A172 (cell line): ENCODE measurements around the gene LGALS9C. TPM values are rescaled to one million over a fixed set of nuclear protein-coding genes. Genes with fewer than 3 reads are reported as not detected.
"Not testable (repeated sequence)": the region's sequence is repeated elsewhere in the genome, so short reads cannot be mapped to it uniquely, and the experiment has no call there.

Experiments
- DNase-seq: peaks from one replicate; pipeline ENCODE4 v3.0.0-alpha.2; 2015; ENCODE audit warnings: low spot score
- total RNA-seq: library from RNA; depleted of rRNA; stranded (reverse); fragments of >200 nt; shearing (Covaris generic); gene quantifications from 2 replicates; pipeline ENCODE4 v1.2.3, GENCODE V29; 2014

LGALS9C gene
- total RNA-seq, 1 experiment from 2014 or later, result not detected

DNA sequence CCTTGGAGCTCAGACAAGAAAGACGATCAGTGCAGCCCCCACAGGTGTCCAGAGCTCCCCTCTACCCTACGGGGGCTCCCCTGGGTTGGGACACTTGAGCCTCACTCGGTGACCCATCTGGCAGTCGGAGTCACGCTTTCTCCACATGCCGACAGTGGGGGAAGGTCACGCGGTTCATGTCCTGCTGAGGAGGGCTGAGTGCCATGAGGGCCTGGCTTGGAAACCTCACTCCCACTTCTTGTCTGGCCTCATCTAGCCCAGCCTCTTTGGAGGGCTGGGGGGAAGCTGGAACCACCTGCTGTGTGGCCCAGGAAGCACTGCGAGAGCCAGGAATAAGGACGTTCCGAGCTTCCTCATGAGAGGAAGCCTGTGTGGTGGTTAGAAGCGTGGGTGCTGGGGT is 1.8 kb downstream of the LGALS9C start:
- not testable (repeated sequence) for DNase-seq

DNA sequence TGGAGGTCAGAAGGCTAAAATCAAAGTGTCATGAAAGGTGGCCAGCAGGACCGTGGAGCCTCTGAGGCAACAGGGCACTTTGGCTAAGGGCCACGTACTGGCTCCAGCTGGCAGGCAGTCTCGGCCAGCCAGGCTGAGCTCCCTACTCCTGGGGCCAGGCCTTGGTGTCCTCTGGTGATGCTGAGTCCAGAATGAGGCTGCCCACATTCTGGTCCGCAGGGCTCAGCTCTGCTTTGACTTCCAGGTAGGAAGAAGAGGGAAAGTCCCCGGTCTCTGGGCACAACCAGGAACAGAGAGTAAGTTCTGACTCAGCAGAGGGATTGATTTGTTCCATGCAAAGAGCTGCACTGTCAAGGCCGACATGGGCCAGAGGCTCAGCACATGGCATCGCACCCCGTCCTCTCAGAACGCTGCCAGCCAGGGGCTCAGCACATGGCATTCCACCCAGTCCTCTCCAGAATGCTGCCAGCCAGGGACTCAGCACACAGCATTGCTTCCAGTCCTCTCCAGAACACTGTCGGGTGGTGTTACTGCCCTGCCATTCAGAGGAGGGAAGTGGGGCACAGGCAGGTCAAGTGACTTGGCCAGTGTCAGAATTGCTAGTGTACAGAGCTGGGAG is 2.5 kb downstream of the LGALS9C start:
- not testable (repeated sequence) for DNase-seq

DNA sequence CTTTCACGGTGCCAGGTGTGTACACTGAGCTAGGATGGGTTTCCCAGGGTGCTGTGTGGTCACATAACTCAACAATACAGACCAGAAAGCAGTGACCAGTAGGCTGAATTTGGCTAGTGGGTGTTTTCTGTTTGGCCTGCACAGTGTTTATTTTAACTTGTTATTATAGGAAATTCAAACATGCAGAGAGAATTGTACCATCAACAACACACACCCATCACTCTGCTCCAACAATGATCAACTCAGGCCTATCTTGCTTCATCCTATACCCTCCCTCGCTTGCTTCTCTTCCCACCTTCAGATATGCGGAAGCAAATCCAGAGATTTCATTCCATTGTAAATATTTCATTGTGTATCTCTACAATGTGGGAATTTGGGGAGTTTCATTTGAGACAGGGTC is 5.2 kb downstream of the LGALS9C start:
- DNase-seq, result not testable (repeated sequence)

DNA sequence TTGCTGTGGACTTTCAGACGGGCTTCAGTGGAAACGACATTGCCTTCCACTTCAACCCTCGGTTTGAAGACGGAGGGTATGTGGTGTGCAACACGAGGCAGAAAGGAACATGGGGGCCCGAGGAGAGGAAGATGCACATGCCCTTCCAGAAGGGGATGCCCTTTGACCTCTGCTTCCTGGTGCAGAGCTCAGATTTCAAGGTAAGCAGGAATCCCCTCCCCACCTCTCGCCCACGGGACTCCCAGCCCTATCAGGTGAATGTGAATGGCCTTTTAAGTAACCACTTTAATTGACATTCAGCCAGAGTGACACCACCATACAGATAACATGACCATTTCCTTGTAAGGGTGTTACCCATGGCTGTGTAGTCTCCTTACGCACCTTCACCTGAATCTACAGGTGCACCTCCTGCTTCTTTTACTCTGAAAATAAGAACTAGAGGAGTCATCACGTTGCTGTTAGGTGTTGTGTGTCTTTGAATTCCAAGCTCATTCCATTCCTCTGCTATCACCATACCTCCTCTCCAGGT is 9.4 kb downstream of the LGALS9C start:
- DNase-seq, result not testable (repeated sequence)

DNA sequence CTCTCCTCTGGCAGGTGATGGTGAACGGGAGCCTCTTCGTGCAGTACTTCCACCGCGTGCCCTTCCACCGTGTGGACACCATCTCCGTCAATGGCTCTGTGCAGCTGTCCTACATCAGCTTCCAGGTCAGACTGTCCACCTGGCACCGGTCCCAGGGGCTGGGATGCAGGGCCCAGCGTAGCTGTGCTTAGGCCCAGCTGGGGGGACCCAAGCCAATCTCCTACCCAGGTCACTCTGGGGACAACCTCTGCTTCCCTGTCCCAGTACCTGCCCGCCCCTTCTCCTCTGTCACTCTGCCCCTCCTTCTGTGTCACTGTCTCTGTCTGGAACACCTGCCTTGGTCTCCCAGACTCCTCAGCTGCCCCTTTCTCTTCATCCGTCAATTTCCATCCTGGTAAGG is 11.0 kb downstream of the LGALS9C start:
- DNase-seq, result not testable (repeated sequence)

DNA sequence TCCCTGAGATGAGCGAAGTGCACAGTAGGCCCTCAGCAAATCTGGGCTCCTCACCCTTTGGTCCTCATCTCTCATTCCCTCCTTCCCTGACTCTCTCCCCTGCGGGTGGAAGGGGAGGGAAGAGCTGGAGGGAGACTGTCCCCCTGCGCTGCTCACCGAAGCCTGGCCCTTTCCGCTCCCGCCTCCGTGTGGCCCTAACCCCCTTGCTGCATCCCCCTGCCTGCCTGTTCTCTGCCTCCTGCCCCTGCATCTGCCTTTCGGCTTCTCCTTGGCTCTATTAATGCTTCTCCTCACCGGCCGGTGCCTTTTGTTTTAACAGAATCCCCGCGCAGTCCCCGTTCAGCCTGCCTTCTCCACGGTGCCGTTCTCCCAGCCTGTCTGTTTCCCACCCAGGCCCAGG is 12.0 kb downstream of the LGALS9C start:
- DNase-seq, result not testable (repeated sequence)

DNA sequence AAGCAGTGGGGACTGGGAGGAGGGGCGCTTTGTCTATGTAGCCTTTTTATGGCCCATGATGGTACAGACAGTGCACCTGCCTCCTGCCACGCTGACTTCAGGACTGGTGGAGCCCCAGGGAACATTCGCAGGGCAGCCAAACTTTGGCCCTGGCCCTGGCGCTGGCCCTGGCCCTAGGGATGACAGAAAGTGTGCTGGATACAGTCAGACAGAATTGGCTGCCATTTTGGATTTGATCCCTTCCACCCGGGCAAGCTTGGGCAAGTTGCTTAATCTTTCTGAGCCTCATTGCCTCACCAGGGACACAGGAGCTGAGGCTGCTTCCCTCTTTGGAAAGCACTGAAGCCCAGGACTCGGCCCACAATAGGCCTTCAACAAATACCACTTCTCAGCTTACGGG is 13.4 kb downstream of the LGALS9C start:
- DNase-seq, result not testable (repeated sequence)

DNA sequence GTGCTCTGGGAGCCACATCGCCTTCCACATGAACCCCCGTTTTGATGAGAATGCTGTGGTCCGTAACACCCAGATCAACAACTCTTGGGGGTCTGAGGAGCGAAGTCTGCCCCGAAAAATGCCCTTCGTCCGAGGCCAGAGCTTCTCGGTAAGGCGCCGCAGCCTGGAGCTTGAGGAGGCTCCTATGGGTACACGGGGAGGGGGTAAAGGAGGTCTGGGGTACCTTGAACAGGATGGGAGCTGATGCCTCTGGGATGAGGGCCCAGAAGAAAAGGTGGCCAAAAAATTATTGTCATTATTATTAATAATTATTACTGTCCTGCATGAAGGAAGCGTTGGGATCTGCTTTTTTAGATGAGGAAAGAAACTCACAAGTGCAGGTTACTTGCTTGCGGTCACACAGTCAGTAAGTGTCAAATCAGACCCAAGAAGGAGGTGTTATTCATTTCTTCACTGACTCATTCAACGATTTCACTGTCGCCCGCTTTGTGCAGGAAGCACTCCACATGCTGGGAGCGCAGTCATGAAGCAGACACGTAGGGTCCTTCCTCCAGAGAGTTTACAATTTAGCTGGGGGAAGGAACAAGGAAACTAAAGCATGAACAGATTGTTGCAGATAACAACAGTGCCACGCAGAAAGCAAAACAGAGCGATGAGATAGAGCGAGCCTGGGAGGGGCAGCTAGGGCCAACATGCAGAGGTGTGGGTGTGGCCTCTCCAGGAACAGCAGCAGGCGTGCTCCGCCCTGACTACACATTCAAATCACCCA is 16.3 kb downstream of the LGALS9C start:
- DNase-seq, result peak; percentile 38

DNA sequence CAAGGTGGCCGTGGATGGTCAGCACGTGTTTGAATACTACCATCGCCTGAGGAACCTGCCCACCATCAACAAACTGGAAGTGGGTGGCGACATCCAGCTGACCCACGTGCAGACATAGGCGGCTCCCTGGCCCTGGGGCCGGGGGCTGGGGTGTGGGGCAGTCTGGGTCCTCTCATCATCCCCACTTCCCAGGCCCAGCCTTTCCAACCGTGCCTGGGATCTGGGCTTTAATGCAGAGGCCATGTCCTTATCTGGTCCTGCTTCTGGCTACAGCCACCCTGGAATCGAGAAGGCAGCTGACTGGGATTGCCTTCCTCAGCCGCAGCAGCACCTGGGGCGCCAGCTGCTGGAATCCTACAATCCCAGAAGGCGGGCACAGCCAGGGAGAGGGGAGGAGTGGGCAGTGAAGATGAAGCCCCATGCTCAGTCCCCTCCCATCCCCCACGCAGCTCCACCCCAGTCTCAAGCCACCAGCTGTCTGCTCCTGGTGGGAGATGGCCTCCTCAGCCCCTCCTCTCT is 17.7 kb downstream of the LGALS9C start:
- not testable (repeated sequence) for DNase-seq

DNA sequence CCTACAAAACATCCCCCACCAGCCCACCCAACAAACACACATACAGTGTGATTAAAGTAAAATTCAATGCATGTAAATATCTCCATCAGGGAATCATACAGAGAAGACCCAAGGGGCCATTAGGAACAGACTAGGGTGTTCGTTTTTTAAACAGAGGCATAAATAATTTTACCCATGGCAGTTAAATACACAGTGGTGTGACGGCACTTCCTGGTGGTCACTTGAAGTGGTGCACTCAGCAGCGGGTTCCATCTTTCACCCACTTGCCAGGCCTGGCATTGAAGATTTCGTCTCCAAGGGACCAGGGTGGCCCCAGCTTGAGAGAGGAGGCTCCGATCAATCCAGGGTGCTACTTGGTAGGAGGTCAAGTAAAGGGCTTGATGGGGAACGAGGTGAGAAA is 20.5 kb downstream of the LGALS9C start:
- DNase-seq, result not testable (repeated sequence)

DNA sequence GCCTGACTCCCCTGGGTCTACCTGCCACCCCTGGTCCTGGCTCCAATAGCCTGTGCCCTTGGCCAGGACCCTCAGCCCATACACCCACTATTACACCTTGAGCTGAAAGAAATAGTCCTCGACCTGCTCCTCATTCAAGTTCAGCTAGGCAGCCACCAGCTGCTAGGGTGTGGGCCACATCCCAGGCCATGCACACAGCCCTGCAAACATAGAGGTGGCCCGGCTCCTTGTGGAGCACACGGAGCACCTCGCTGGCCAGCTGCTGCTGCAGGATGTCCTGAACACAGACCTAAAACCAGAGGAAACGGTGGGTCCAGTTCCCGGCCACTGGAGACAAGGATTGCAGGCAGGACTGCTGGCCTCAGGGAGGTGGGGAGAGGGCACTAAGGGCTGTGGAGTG is 22.5 kb downstream of the LGALS9C start:
- not testable (repeated sequence) for DNase-seq

DNA sequence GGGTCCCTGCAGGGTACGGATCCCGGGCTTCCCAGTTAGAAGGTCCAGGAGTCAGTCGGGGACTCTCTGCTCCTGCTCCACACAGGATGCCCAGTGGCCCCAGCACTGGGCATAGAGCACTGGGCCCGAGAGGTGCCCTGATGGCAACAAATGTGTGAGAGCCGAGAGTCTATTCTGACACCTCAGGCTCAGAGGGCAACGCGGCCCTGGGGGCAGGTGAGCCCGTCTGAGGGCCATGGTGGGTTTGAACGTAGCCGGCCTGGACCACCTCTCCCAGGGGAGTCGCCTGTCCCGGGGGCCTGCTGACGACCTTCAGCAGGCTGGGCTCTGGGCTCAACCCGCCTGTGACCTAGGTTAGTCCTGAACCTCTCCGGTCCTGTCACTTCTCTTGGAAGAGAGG is 23.2 kb downstream of the LGALS9C start:
- DNase-seq, result not testable (repeated sequence)

DNA sequence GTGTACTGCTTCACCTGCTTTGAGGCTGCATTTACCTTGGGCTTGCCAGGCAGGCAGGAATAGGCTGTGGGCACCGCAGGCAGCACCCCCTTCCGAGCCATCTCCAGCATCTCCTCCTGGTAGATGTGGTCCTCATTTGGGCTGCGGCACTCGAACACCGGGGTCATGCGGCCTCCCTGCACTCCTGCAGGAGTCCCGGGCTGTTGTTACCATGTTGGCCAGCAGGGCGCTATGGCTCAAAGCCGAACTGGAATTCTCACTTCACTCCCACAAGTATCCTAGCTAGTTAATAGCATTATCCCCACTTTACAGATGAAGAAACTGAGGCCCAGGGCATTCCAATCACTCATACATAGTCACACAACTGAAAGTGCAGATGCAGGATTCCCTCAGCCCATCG is 23.7 kb downstream of the LGALS9C start:
- not testable (repeated sequence) for DNase-seq

DNA sequence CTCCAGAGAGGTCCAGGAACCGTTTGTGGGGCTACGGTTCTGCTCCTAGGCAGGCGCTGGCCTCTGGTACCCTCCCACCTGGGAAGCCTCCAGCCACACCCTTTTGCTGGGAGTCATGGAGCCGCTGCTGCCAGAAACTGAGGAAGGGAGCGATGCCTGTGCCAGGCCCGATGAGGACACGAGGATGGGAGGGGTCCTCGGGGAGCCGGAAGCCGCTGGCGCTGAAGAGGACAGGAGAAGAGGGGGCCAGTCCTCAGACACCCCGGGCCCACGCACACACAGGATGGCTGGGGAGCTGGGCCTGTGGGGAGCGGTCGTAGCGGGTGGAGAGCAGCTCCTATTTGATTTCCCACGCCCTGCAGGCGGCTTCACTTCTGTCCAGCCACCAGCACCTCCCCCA is 24.2 kb downstream of the LGALS9C start:
- not testable (repeated sequence) for DNase-seq

DNA sequence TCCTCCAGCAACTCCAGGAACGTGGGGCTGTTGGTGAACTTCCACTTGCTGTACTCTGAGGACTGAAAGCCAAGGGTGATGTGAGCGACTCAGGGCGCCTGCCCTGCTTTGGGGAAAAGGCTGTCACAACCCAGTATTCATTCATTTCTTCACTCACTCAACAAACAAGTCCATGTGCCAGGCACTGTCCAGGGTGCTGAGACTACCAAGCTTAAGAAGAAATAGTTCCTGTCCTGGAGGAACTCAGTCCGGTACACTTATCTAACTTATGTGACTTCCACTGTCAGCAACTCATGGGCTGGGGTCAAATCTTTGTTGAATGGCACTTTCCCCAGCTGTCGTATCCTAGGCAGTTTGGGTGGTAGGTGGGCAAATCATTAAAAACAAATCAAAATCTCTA is 26.6 kb downstream of the LGALS9C start:
- not testable (repeated sequence) for DNase-seq

DNA sequence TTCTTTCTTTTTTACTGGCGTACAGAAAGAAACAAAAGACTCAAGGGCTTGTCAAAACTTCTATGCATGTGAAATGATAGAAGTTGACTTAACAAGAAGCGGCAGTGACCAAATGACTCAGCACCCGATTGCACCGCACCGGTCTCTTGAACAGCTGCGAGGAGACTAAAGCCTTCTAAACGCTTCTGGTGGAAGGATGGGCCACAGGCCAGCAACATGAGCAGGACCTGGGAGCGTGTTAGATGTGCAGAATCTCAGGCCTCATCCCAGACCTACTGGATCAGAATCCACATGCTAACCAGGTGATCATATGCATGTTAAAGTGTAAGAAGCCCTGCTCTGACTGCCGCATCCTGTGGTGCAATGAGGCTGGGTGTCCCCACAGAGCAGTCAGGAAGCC is 31.1 kb downstream of the LGALS9C start:
- not testable (repeated sequence) for DNase-seq

DNA sequence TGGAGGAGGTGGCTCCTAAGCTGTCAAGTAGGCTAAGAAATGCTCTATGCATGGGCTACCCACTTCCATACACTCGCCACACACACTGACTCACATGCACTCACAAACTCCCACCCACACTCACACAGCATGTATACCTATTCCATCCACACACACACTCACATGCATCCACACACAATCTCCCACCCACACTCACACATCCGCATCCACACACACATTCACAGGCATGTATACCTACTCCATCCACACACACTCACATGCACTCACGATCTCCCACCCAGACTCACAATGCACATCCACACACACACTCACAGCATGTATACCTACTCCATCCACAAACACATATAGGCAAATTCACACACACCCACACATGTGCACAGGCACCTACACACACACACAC is 32.1 kb downstream of the LGALS9C start:
- DNase-seq, result not testable (repeated sequence)

DNA sequence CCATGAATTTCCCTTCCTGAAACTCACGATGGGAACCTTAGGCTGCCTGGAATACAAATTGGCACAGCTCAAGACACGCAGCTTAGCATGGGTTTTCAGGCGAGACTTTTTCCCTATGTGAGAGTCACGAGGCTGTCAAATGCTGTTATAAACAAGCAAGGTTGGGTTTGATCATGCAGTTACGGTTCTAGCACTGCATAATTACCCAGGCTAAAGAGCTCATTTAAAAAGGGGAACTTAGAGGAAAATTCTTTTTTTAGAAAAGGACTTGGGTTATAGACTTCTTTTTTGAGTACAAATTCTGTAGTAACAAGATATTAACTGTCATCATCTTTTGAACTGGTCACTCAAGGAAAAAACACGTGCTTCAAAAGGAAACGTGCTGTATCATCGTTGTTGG is 44.5 kb downstream of the LGALS9C start:
- DNase-seq, result not testable (repeated sequence)

DNA sequence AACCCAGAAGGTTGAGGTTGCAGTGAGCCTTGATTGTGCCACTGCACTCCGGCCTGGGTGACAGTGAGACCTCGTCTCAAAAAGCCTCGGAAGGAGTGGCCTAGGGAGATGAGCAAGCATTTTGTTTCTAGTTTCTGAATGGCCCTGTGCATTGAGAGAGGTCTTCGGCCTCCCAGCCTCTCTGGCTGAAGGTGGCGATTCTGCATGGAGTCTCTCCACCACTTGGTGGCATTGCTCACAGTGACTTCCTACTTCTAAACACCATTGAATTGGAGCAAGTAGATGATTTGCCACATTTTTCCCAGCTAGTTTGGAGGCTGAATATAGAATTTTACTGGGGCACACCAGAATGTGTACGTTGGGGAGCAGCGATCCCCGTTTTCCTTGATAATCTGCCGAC is 48.4 kb downstream of the LGALS9C start:
- DNase-seq, result not testable (repeated sequence)

DNA sequence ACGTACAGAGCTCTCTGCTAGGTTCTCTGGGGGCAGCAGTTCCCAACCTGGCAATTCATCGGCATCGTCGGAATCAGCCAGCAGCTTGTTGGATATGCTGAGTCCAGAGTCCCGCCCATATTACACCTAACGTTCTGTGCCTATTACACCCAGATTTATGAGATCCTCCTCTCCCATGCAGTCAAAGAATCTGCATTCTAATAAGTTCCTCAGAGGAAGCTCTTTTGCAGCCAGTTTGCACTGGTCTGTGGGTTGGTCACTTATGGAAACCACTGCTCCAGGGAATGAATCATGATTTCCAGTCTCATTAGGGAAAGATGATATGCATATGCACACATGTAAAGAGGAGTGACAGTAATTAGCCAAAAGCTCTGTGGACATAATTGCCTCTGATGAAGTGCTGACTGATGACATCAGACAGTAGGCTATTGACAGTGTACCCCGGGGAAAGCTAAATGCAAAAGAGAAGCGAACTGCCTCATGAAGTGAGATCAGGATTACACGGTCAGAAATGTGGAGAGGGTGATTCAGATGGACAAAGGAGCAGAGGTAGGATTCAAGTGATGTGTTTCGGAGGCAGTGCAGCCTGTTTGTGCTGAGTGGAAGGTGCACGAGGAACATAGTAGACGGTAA is 49.7 kb downstream of the LGALS9C start:
- not testable (repeated sequence) for DNase-seq

DNA sequence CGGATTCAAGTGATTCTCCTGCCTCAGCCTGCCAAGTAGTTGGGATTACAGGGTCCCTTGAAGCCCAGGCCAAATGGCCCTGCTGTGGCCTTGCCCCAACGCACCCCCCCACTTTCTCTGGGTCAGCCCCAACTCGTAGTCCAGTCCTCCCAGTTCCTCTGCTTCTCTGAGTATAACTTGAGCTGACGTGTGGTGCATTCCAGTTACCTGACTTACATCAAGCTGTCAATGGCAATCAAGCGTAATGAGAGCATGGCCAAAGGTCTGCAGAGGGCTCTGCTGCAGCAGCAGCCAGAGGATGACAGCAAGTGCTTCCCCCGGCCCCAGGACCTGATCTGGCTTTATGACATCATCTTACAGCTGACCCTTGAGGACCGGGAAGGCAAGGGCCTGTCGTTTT is 50.8 kb downstream of the LGALS9C start:
- DNase-seq, result not testable (repeated sequence)

DNA sequence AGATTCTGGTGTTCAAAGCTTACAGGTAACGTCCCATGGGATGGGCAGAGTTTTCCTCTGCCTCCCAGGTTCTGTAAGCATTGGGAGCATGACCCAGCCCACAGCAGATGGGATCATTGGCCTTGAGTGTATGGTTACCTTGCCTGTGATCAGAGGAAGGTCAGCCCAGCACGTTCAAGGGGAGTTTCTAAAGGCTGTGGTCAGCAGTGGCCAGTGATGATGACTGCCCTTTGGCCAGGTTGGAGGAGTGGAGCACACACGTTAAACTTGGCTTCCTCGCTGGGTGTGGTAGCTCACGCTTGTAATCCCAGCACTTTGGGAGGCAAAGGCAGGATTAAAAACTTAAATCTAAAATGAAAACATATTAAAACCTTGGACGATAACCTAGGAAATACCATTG is 51.8 kb downstream of the LGALS9C start:
- not testable (repeated sequence) for DNase-seq
